HepG2 (cell line): ENCODE data around the gene MINDY3. TPM values are rescaled to one million over a fixed set of nuclear protein-coding genes. Genes with fewer than 3 reads are reported as not detected.

ENCODE experiments used
- ATAC-seq: fragments of 200-7000 bp; cut with Tn5 transposase; 3 replicates; pipeline ENCODE4 v1.9.1; 2020; ENCODE audit warnings: mild to moderate bottlenecking, moderate library complexity
- BruUV-seq: library from RNA; stranded (reverse); fragments of 400-500 nt; replicated peaks from 2 replicates; lab custom pipeline; 2021; lab: Mats Ljungman, UMichigan
- CTCF ChIA-PET: fragments of 300-600 bp; formaldehyde crosslinking; extraction: SDS; loops from one replicate; lab custom pipeline; 2021; ENCODE audit warnings: low total read pairs, inconsistent platforms, low intra/inter-chr PET ratio; lab: Yijun Ruan, JAX
- POLR2A ChIA-PET: fragments of 350-600 bp; sonication (Branson Sonifier 250); formaldehyde crosslinking; loops from one replicate; lab custom pipeline; 2020; ENCODE audit warnings: antibody characterized with exemption, inconsistent platforms; lab: Yijun Ruan, JAX
- DNase-seq: peaks from one replicate; pipeline ENCODE4 v3.0.0-alpha.2; 2015; ENCODE audit warnings: low spot score
- FAIRE-seq: peaks from 3 replicates; lab custom pipeline; 2011; peaks lifted over from hg19 to GRCh38; lab: Jason Lieb, UNC
- H2AFZ ChIP-seq: one replicate; pipeline ENCODE4 v1.6.1; 2011; ENCODE audit warnings: low read length, inconsistent platforms
- H3K27ac ChIP-seq: fragments of 300-600 bp; 3 replicates; pipeline ENCODE4 v1.8.0; 2011; ENCODE audit warnings: mixed run types, mild to moderate bottlenecking, mixed read lengths, low read length, inconsistent platforms; ENCODE audit not compliant: insufficient read depth; ENCODE audit errors: extremely low read length
- H3K27me3 ChIP-seq, 2 experiments: fragments of 200-600 bp in 1 of 2; 2 replicates in 1 of 2; 3 replicates in 1 of 2; pipeline versions ENCODE4 v1.6.0 to v1.8.0; 2011; ENCODE audit warnings: low read length in 2 of 2, mild to moderate bottlenecking in 2 of 2, moderate library complexity in 2 of 2, inconsistent platforms in 1 of 2; ENCODE audit not compliant: insufficient read depth in 2 of 2, control insufficient read depth in 1 of 2
- H3K36me3 ChIP-seq, 2 experiments: fragments of 200-600 bp in 1 of 2; replicated peaks in 1 of 2; 2 replicates in 1 of 2; 3 replicates in 1 of 2; pipeline versions ENCODE4 v1.5.1 to v1.8.0; 2011; ENCODE audit warnings: low read length in 2 of 2, inconsistent platforms in 1 of 2; ENCODE audit not compliant: insufficient read depth in 2 of 2, control insufficient read depth in 1 of 2
- H3K4me1 ChIP-seq: 2 replicates; pipeline ENCODE4 v1.5.1; 2012; ENCODE audit warnings: low read length, inconsistent platforms; ENCODE audit not compliant: insufficient read depth
- H3K4me2 ChIP-seq: 2 replicates; pipeline ENCODE4 v1.6.0; 2011; ENCODE audit warnings: low read depth, low read length, inconsistent platforms
- H3K4me3 ChIP-seq, 3 experiments: fragments of 200-600 bp in 1 of 3; sonication (generic), shearing (Covaris generic) in 1 of 3; replicated peaks in 1 of 3; 2 replicates each; pipeline ENCODE4 v1.5.1; 2011 to 2016; ENCODE audit warnings: low read length in 3 of 3, inconsistent platforms in 2 of 3, low read depth in 2 of 3, mild to moderate bottlenecking in 2 of 3, control low read depth in 1 of 3, mixed read lengths in 1 of 3; ENCODE audit not compliant: insufficient read depth in 1 of 3
- H3K79me2 ChIP-seq: one replicate; pipeline ENCODE4 v1.6.1; 2011; ENCODE audit warnings: low read length, inconsistent platforms; ENCODE audit not compliant: insufficient read depth
- H3K9ac ChIP-seq: 2 replicates; pipeline ENCODE4 v1.6.0; 2011; ENCODE audit warnings: mild to moderate bottlenecking, low read depth, low read length, inconsistent platforms; ENCODE audit not compliant: insufficient read depth
- H3K9me3 ChIP-seq: 2 replicates; pipeline ENCODE4 v1.5.1; 2012; ENCODE audit warnings: mild to moderate bottlenecking, low read length
- H4K20me1 ChIP-seq: 2 replicates; pipeline ENCODE4 v1.6.0; 2011; ENCODE audit warnings: inconsistent platforms, mild to moderate bottlenecking, low read length, moderate library complexity; ENCODE audit not compliant: insufficient read depth
- GRHL1 ChIP-seq: sonication (generic); formaldehyde crosslinking; conservative IDR thresholded peaks from 2 replicates; pipeline ENCODE4 v1.8.0; 2022; ENCODE audit warnings: missing genetic modification reagents
- KLF13 ChIP-seq: sonication (generic); formaldehyde crosslinking; IDR thresholded peaks from 2 replicates; pipeline ENCODE4 v1.4.0; 2020; ENCODE audit warnings: mild to moderate bottlenecking, missing genetic modification reagents
- TEAD3 ChIP-seq: optimal IDR thresholded peaks from 2 replicates; pipeline ENCODE3; 2016; ENCODE audit warnings: borderline replicate concordance
- ZNF142 ChIP-seq: sonication (generic); formaldehyde crosslinking; IDR thresholded peaks from 2 replicates; pipeline ENCODE4 v1.4.0; 2020; ENCODE audit warnings: missing genetic modification reagents
- ZNF652 ChIP-seq: IDR thresholded peaks from 2 replicates; pipeline ENCODE4 v1.6.1; 2016; ENCODE audit warnings: low read depth, borderline replicate concordance
- WGBS: methylation state at CpG from one replicate; pipeline ENCODE4 v1.1.6; 2017; ENCODE audit warnings: low lambda C conversion rate; 5-methylcytosine and 5-hydroxymethylcytosine counted together
- in situ Hi-C: cut with HindIII; loops from 2 replicates; pipeline ENCODE4 v1.10.0; 2017; ENCODE audit warnings: low pct_unique_long_range_greater_than_20kb; ENCODE audit not compliant: extremely low pct_ligation_motif_present
- intact Hi-C: fragments of 100-400 bp; cut with micrococcal nuclease; formaldehyde crosslinking; loops from one replicate; pipeline ENCODE4 v1.10.0; 2022; ENCODE audit not compliant: unreplicated experiment
- polyA plus RNA-seq, 8 experiments: library from polyadenylated mRNA; depleted of rRNA in 3 of 8; stranded (reverse) in 7 of 8; unstranded in 1 of 8; fragments of >200 nt; fragmentation: Illumina TruSeq in 4 of 8; extraction: Trizol in 4 of 8; gene quantifications; 2 replicates each; pipeline versions ENCODE4 v1.2.1 to v1.2.3, GENCODE V29; 2011 to 2016; ENCODE audit warnings: low read depth in 4 of 8, missing spikeins in 1 of 8, mixed read lengths in 1 of 8; ENCODE audit not compliant: insufficient read depth in 1 of 8
- total RNA-seq, 5 experiments: library from RNA; depleted of rRNA; stranded (reverse); fragments of >200 nt; fragmentation: Illumina TruSeq; extraction: Trizol; gene quantifications; 2 replicates each; pipeline ENCODE4 v1.2.3, GENCODE V29; 2016; ENCODE audit warnings: low read depth in 1 of 5

The MINDY3 gene
- total and polyA plus RNA-seq, 2 of the 13 experiments (the other 11 are each of a cell fraction or from before 2014, with no cell fraction given) = 6.4 to 17.5 TPM

GRCh38 chr10:15857107-15857575 is 3.2 kb downstream of the MINDY3 start:
- intact Hi-C loops = no loop called here
- no peaks in the 10 kb centered on the region for H3K36me3 ChIP-seq
- WGBS = 95% methylated on average over 2 of the region's 2 CpGs
- H3K4me2 ChIP-seq = no peak overlapping the region
- in situ Hi-C loops = loop anchor here (25.0 kb wide), 1 partner anchor 1380 kb away; the partner anchor contains the start of gene VIM
- H4K20me1 ChIP-seq = no peaks in the 10 kb centered on the region; the same call in 1 of the 2 replicates
- H2AFZ ChIP-seq = no peak overlapping the region
- no peaks in the 10 kb centered on the region; a peak in 1 of 5 replicates for H3K27me3 ChIP-seq
- no peak for FAIRE-seq
- CTCF ChIA-PET = no interaction called here
- no peak for TF ChIP-seq ZNF142 (CRISPR knock-in tag)
- TF ChIP-seq KLF13 (CRISPR knock-in tag) = no peak
- TF ChIP-seq TEAD3 (CRISPR knock-in tag) = no peak
- TF ChIP-seq ZNF652 (CRISPR knock-in tag) = no peak
- no peak for TF ChIP-seq GRHL1
- H3K9ac ChIP-seq = no peak overlapping the region
- POLR2A ChIA-PET = no interaction called here
- BruUV-seq = no TSS peak
- peaks cover 35% of the 10 kb centered on the region for H3K79me2 ChIP-seq
- H3K4me3 ChIP-seq = no peak overlapping the region
- H3K9me3 ChIP-seq = no peaks in the 10 kb centered on the region
- no peak overlapping the region for H3K27ac ChIP-seq
- H3K4me1 ChIP-seq = peaks cover 23% of the 10 kb centered on the region
- DNase-seq = no peak
- no peak for ATAC-seq
